Right lobe of liver (tissue), 6 donors: ENCODE measurements around the gene FKTN. TPM values are rescaled to one million over a fixed set of nuclear protein-coding genes. Genes with fewer than 3 reads are reported as not detected.
"Not testable (repeated sequence)": the region's sequence is repeated elsewhere in the genome, so short reads cannot be mapped to it uniquely, and the experiment has no call there.

Source experiments
- ATAC-seq, 4 donors: fragments of 200-7000 bp; cut with Tn5 transposase; one replicate each; pipeline ENCODE4 v1.9.1; 2020; ENCODE audit warnings: mild to moderate bottlenecking in 4 of 4, moderate library complexity in 4 of 4
- DNase-seq, 3 donors: peaks; one replicate each; pipeline ENCODE4 v3.0.0-alpha.2; 2020
- H3K27ac ChIP-seq, 3 donors: fragments of 200-600 bp; one replicate each; pipeline ENCODE4 v1.8.0; 2022
- H3K27me3 ChIP-seq, 2 donors: fragments of 200-600 bp; one replicate each; pipeline ENCODE4 v1.8.0; 2022
- H3K36me3 ChIP-seq, 4 donors: fragments of 200-600 bp; sonication (generic) in 1 of 4; one replicate each; pipeline versions ENCODE4 v1.5.1 to v1.8.0; 2017 to 2022; ENCODE audit warnings: control low read depth in 1 of 4
- H3K4me1 ChIP-seq, 4 donors: fragments of 200-600 bp; sonication (generic) in 1 of 4; one replicate each; pipeline versions ENCODE4 v1.5.1 to v1.8.0; 2017 to 2022; ENCODE audit warnings: control low read depth in 1 of 4
- H3K4me3 ChIP-seq, 3 donors: fragments of 200-600 bp; one replicate each; pipeline ENCODE4 v1.8.0; 2022
- H3K9me3 ChIP-seq, 4 donors: fragments of 200-600 bp; sonication (generic) in 1 of 4; one replicate each; pipeline versions ENCODE4 v1.5.1 to v1.8.0; 2017 to 2022; ENCODE audit warnings: control low read depth in 1 of 4
- CTCF ChIP-seq, 4 donors: fragments of 200-600 bp in 3 of 4; fragments of 450-650 bp in 1 of 4; IDR thresholded peaks; one replicate each; pipeline versions ENCODE4 v1.5.1 to v1.8.0; 2016 to 2022; ENCODE audit warnings: antibody characterized with exemption in 4 of 4, mild to moderate bottlenecking in 2 of 4
- POLR2A ChIP-seq: fragments of 450-650 bp; IDR thresholded peaks from one replicate; pipeline ENCODE4 v1.6.1; 2017; ENCODE audit warnings: antibody characterized with exemption, mild to moderate bottlenecking
- WGBS: methylation state at CpG from one replicate; pipeline ENCODE4 v1.1.6; 2018; ENCODE audit warnings: low coverage, low lambda C conversion rate; ENCODE audit not compliant: insufficient coverage; ENCODE audit errors: missing lambda C conversion rate; 5-methylcytosine and 5-hydroxymethylcytosine counted together
- intact Hi-C, 2 donors: fragments of 100-400 bp; cut with DNase I; formaldehyde crosslinking; loops; one replicate each; pipeline versions ENCODE4 v1.11.2 to v1.14.1; 2022
- total RNA-seq, 6 experiments: library from RNA; depleted of rRNA in 2 of 6; stranded (reverse); fragments of >200 nt in 2 of 6; fragmentation: NEBNext Ultra II Directional in 3 of 6; extraction: Animal tissue kit (Norgen Biotek cat#: 25700) in 3 of 6; gene quantifications; one replicate each; pipeline versions ENCODE4 v1.1.0 to v1.2.4, GENCODE V29; 2016 to 2023
- donor health status: DM: no; HTN: yes; CAD: no.
- donor health status: DM: no; HTN: no; CAD: no.
- donor health status: DM: no; HTN: no; CAD: no.
- donor health status: DM: no; HTN: yes; CAD: no.
- donor health status: DM: no; HTN: yes; CAD: no.

The FKTN gene
- total RNA-seq, 6 experiments from 2014 or later: 4.5 to 9.8 (median 7.2) TPM

- ATAC-seq (no peak), DNase-seq (no peak)
- Histone ChIP-seq H3K27me3 (no peaks in the 10 kb centered on the region), H3K4me3 (no peak overlapping the region), H3K4me1 (no peaks in the 10 kb centered on the region), H3K27ac (no peak overlapping the region), H3K36me3 (no peaks in the 10 kb centered on the region), H3K9me3 (no peaks in the 10 kb centered on the region)
- 70% methylated on average over 2 of the region's 11 CpGs for WGBS
- no peak for TF ChIP-seq CTCF (IDR thresholded peaks at IDR 0.05)
- no peak for TF ChIP-seq POLR2A
- intact Hi-C loops: no loop called here
These were observed 42.0 kb upstream of the FKTN start for GRCh38 chr9:105515811-105516413.

GRCh38 chr9:105519710-105520369 lies 38.1 kb upstream of the FKTN start:
- H3K36me3 ChIP-seq, H3K4me1 ChIP-seq, intact Hi-C loops, H3K27me3 ChIP-seq, H3K9me3 ChIP-seq: not testable (repeated sequence)
- ATAC-seq (peak; percentile 63 to 84 (median 77)), DNase-seq (peak; percentile 38 to 61 (median 51))
- peak overlapping the region in 2 of 3 donors; percentile 56 to 71 for H3K27ac ChIP-seq
- H3K4me3 ChIP-seq: peak overlapping the region; percentile 34 to 48 (median 45)
- 94% methylated on average over 11 of the region's 43 CpGs for WGBS

- H3K9me3 ChIP-seq, intact Hi-C loops, H3K4me1 ChIP-seq, H3K4me3 ChIP-seq, DNase-seq, H3K27ac ChIP-seq, H3K27me3 ChIP-seq, H3K36me3 ChIP-seq, ATAC-seq: not testable (repeated sequence)
- 89% methylated on average over 3 of the region's 6 CpGs for WGBS
These were observed 36.9 kb upstream of the FKTN start for GRCh38 chr9:105520992-105521391.

GRCh38 chr9:105522618-105523385 lies 35.1 kb upstream of the FKTN start:
- H3K36me3 ChIP-seq, H3K9me3 ChIP-seq, H3K27me3 ChIP-seq, intact Hi-C loops, H3K27ac ChIP-seq, DNase-seq, H3K4me3 ChIP-seq, H3K4me1 ChIP-seq: not testable (repeated sequence)
- WGBS: 43% methylated on average over 7 of the region's 10 CpGs
- peak; percentile 87 to 91 (median 90) for ATAC-seq

- intact Hi-C loops: no loop called here
- H3K27ac ChIP-seq: no peak overlapping the region
- no peaks in the 10 kb centered on the region for H3K36me3 ChIP-seq
- WGBS: 52% methylated on average over 3 of the region's 3 CpGs
- no peak overlapping the region for H3K4me3 ChIP-seq
- TF ChIP-seq POLR2A (no peak), CTCF (IDR thresholded peaks at IDR 0.05) (no peak)
- no peaks in the 10 kb centered on the region for H3K27me3 ChIP-seq
- peak in 2 of 4 donors; percentile 39 to 71 for ATAC-seq
- DNase-seq: no peak
- no peaks in the 10 kb centered on the region for H3K9me3 ChIP-seq
- H3K4me1 ChIP-seq: peaks cover 0 to 21% (median 0%) of the 10 kb centered on the region in 4 donors
These were observed 26.4 kb upstream of the FKTN start for GRCh38 chr9:105531530-105531929.
